ENCODE data around the gene SPTAN1. TPM values are rescaled to one million over a fixed set of nuclear protein-coding genes. Genes with fewer than 3 reads are reported as not detected.
"Not testable (repeated sequence)": the region's sequence is repeated elsewhere in the genome, so short reads cannot be mapped to it uniquely, and the experiment has no call there.

The SPTAN1 gene
- total RNA-seq, 1 donor from 2014 or later = 270 TPM

- no peak for DNase-seq (ENCODE audit: extremely low spot score, unreplicated experiment)
- H3K4me1 Mint-ChIP-seq (ENCODE audit: unreplicated experiment) = no peaks in the 10 kb centered on the region
- no peak overlapping the region for H3K4me3 Mint-ChIP-seq
- H3K27ac Mint-ChIP-seq = no peak overlapping the region
- H3K9me3 Mint-ChIP-seq = no peaks in the 10 kb centered on the region
- H3K27me3 Mint-ChIP-seq = no peaks in the 10 kb centered on the region
- peaks cover 35% of the 10 kb centered on the region for H3K36me3 Mint-ChIP-seq
- TF ChIP-seq CTCF (conservative IDR thresholded peaks at IDR 0.05) = no peak
These were observed 28.3 kb downstream of the SPTAN1 start for GRCh38 chr9:128580731-128581130.

- not testable (repeated sequence) for H3K9me3 Mint-ChIP-seq; H3K27me3 Mint-ChIP-seq; H3K4me3 Mint-ChIP-seq; DNase-seq (ENCODE audit: extremely low spot score, unreplicated experiment); H3K4me1 Mint-ChIP-seq (ENCODE audit: unreplicated experiment); H3K27ac Mint-ChIP-seq
- peaks cover 32% of the 10 kb centered on the region for H3K36me3 Mint-ChIP-seq
These were observed 32.8 kb downstream of the SPTAN1 start for GRCh38 chr9:128585155-128585554.

GRCh38 chr9:128586934-128587333, 34.5 kb downstream of the SPTAN1 start:
- not testable (repeated sequence) for H3K27ac Mint-ChIP-seq, H3K27me3 Mint-ChIP-seq
- peaks cover 39% of the 10 kb centered on the region for H3K36me3 Mint-ChIP-seq

GRCh38 chr9:128587453-128587852, 35.1 kb downstream of the SPTAN1 start:
- H3K4me1 Mint-ChIP-seq (ENCODE audit: unreplicated experiment) = no peaks in the 10 kb centered on the region
- peaks cover 36% of the 10 kb centered on the region for H3K36me3 Mint-ChIP-seq
- DNase-seq (ENCODE audit: extremely low spot score, unreplicated experiment) = no peak
- TF ChIP-seq CTCF (conservative IDR thresholded peaks at IDR 0.05) = no peak
- H3K4me3 Mint-ChIP-seq = no peak overlapping the region
- H3K27me3 Mint-ChIP-seq = no peaks in the 10 kb centered on the region
- no peak overlapping the region for H3K27ac Mint-ChIP-seq
- H3K9me3 Mint-ChIP-seq = no peaks in the 10 kb centered on the region

More at GRCh38 chr9:128586934-128587333, 34.5 kb downstream of the SPTAN1 start:
- DNase-seq (ENCODE audit: extremely low spot score, unreplicated experiment); H3K4me1 Mint-ChIP-seq (ENCODE audit: unreplicated experiment); H3K9me3 Mint-ChIP-seq; H3K4me3 Mint-ChIP-seq: not testable (repeated sequence)

GRCh38 chr9:128588581-128589233, 36.3 kb downstream of the SPTAN1 start:
- Mint-ChIP-seq H3K27ac (no peak overlapping the region), H3K27me3 (no peaks in the 10 kb centered on the region), H3K36me3 (peaks cover 33% of the 10 kb centered on the region), H3K4me3 (no peak overlapping the region), H3K4me1 (ENCODE audit: unreplicated experiment) (no peaks in the 10 kb centered on the region), H3K9me3 (no peaks in the 10 kb centered on the region)
- DNase-seq (ENCODE audit: extremely low spot score, unreplicated experiment) = no peak
- no peak for TF ChIP-seq CTCF (conservative IDR thresholded peaks at IDR 0.05)

GRCh38 chr9:128593039-128593438, 40.7 kb downstream of the SPTAN1 start:
- no peak for DNase-seq (ENCODE audit: extremely low spot score, unreplicated experiment)
- H3K27me3 Mint-ChIP-seq = no peaks in the 10 kb centered on the region
- peaks cover 23% of the 10 kb centered on the region for H3K36me3 Mint-ChIP-seq
- no peak overlapping the region for H3K27ac Mint-ChIP-seq
- no peaks in the 10 kb centered on the region for H3K9me3 Mint-ChIP-seq
- H3K4me1 Mint-ChIP-seq (ENCODE audit: unreplicated experiment) = no peaks in the 10 kb centered on the region
- no peak overlapping the region for H3K4me3 Mint-ChIP-seq
- TF ChIP-seq CTCF (conservative IDR thresholded peaks at IDR 0.05) = no peak

- no peak for TF ChIP-seq CTCF (conservative IDR thresholded peaks at IDR 0.05)
- Mint-ChIP-seq H3K9me3 (no peaks in the 10 kb centered on the region), H3K27me3 (no peaks in the 10 kb centered on the region), H3K27ac (no peak overlapping the region), H3K36me3 (peaks cover 22% of the 10 kb centered on the region), H3K4me3 (no peak overlapping the region), H3K4me1 (ENCODE audit: unreplicated experiment) (no peaks in the 10 kb centered on the region)
- DNase-seq (ENCODE audit: extremely low spot score, unreplicated experiment) = no peak
These were observed 41.5 kb downstream of the SPTAN1 start for GRCh38 chr9:128593856-128594255.

Data from type B pancreatic cell (in vitro differentiated cells).